Parathyroid adenoma (tissue), 2 donors: ENCODE results near the gene PRSS1.
"Not testable (repeated sequence)": the region's sequence is repeated elsewhere in the genome, so short reads cannot be mapped to it uniquely, and the experiment has no call there.

Experiments
- H2AFZ ChIP-seq: fragments of 300-600 bp; sonication (generic); one replicate; pipeline ENCODE4 v1.7.0; 2017; ENCODE audit warnings: antibody characterized with exemption, mild to moderate bottlenecking
- H3K27ac ChIP-seq: fragments of 300-600 bp; sonication (generic); one replicate; pipeline ENCODE4 v1.7.0; 2017
- H3K27me3 ChIP-seq: fragments of 300-600 bp; sonication (generic); one replicate; pipeline ENCODE4 v1.7.0; 2017; ENCODE audit warnings: low read length; ENCODE audit not compliant: control insufficient read depth, insufficient read depth
- H3K36me3 ChIP-seq: fragments of 300-600 bp; sonication (generic); one replicate; pipeline ENCODE4 v1.7.0; 2017; ENCODE audit warnings: low read length; ENCODE audit not compliant: control insufficient read depth, insufficient read depth
- H3K4me1 ChIP-seq: fragments of 300-600 bp; sonication (generic); one replicate; pipeline ENCODE4 v1.7.0; 2017; ENCODE audit warnings: control low read depth
- H3K4me2 ChIP-seq: fragments of 300-600 bp; sonication (generic); one replicate; pipeline ENCODE4 v1.7.0; 2017; ENCODE audit warnings: low read length
- H3K4me3 ChIP-seq: fragments of 300-600 bp; sonication (generic); one replicate; pipeline ENCODE4 v1.7.0; 2017; ENCODE audit warnings: low read depth, low read length
- H3K79me2 ChIP-seq: fragments of 300-600 bp; sonication (generic); one replicate; pipeline ENCODE4 v1.7.0; 2017; ENCODE audit warnings: control low read depth
- H3K9ac ChIP-seq: fragments of 300-600 bp; sonication (generic); one replicate; pipeline ENCODE4 v1.7.0; 2017; ENCODE audit warnings: mild to moderate bottlenecking
- H3K9me3 ChIP-seq: fragments of 300-600 bp; sonication (generic); one replicate; pipeline ENCODE4 v1.7.0; 2017; ENCODE audit warnings: low read length; ENCODE audit not compliant: control insufficient read depth
- TF ChIP-seq, protein P1 (sequence below): fragments of 300-600 bp; sonication (generic); IDR thresholded peaks from one replicate; pipeline ENCODE4 v1.7.0; 2017; ENCODE audit warnings: antibody characterized with exemption, mild to moderate bottlenecking
- donor health status: primary hyperparathyroidism.

Gene PRSS1

DNA sequence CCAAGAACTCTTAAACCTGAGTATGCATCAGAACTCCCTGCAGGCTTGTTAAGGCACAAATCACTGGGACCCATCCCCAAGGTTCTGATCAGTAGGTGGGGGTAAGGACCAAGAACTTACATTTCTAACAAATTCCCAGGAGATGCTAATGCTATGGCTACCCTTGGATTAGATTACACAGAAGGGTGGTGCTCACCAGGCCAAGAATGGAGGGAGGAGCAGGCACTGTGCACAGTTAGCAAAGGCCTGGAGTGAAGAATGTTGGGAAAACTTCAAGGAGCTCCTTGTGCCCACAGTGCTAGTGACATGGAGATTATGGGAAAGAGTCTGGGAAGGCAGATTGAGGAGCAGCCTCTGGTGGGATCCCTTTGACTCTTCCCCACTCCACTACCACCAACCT lies 23.4 kb downstream of the PRSS1 start:
- H3K27me3 ChIP-seq, result no peaks in the 10 kb centered on the region
- TF ChIP-seq, protein P1, sequence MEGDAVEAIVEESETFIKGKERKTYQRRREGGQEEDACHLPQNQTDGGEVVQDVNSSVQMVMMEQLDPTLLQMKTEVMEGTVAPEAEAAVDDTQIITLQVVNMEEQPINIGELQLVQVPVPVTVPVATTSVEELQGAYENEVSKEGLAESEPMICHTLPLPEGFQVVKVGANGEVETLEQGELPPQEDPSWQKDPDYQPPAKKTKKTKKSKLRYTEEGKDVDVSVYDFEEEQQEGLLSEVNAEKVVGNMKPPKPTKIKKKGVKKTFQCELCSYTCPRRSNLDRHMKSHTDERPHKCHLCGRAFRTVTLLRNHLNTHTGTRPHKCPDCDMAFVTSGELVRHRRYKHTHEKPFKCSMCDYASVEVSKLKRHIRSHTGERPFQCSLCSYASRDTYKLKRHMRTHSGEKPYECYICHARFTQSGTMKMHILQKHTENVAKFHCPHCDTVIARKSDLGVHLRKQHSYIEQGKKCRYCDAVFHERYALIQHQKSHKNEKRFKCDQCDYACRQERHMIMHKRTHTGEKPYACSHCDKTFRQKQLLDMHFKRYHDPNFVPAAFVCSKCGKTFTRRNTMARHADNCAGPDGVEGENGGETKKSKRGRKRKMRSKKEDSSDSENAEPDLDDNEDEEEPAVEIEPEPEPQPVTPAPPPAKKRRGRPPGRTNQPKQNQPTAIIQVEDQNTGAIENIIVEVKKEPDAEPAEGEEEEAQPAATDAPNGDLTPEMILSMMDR, result no peak
- no peak overlapping the region for H3K27ac ChIP-seq
- H3K4me3 ChIP-seq, result no peak overlapping the region
- H3K4me2 ChIP-seq, result no peak overlapping the region
- no peaks in the 10 kb centered on the region for H3K4me1 ChIP-seq
- no peaks in the 10 kb centered on the region for H3K79me2 ChIP-seq
- no peak overlapping the region for H3K9ac ChIP-seq
- no peaks in the 10 kb centered on the region for H3K9me3 ChIP-seq
- no peaks in the 10 kb centered on the region for H3K36me3 ChIP-seq
- H2AFZ ChIP-seq, result no peak overlapping the region

DNA sequence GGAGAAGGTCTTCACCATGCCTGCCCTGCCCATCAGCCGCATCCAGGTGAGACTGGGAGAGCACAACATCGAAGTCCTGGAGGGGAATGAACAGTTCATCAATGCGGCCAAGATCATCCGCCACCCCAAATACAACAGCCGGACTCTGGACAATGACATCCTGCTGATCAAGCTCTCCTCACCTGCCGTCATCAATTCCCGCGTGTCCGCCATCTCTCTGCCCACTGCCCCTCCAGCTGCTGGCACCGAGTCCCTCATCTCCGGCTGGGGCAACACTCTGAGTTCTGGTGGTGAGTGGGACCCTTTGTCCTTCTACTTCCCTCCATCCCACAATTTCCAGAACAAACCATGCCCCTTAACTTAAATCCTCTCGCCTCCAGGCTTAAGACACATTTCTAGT lies 24.0 kb downstream of the PRSS1 start:
- Histone ChIP-seq H3K9me3 (no peaks in the 10 kb centered on the region), H3K4me2 (no peak overlapping the region), H3K27ac (no peak overlapping the region), H3K36me3 (no peaks in the 10 kb centered on the region), H3K79me2 (no peaks in the 10 kb centered on the region), H3K27me3 (no peaks in the 10 kb centered on the region), H3K9ac (no peak overlapping the region), H3K4me3 (no peak overlapping the region), H3K4me1 (no peaks in the 10 kb centered on the region), H2AFZ (no peak overlapping the region)
- TF ChIP-seq, protein P1, result no peak

DNA sequence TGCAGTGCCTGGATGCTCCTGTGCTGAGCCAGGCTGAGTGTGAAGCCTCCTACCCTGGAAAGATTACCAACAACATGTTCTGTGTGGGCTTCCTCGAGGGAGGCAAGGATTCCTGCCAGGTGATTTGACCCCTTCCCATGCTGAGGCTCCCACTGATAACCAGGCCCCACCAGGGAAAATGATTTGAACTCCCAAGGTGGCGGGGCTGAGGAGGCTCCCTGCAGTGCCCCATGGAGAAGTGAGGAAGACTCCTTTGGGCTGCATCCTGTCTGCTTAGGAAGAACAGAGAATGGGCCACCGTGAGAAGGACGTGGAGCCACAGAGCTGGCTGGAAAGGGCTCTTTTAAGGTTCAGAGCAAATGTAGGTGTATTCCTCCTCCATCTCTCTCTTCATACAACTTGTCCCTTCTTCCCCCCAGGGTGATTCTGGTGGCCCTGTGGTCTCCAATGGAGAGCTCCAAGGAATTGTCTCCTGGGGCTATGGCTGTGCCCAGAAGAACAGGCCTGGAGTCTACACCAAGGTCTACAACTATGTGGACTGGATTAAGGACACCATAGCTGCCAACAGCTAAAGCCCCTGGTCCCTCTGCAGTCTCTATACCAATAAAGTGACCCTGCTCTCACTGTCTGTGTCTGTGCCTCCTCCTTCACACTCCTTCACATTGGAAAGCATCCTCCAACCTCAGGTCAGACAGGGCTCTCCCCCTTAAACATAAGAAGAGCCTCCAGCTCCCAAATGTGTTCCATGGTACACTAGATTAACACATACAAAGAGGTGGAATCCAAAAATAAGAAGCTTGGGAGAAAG lies 24.9 kb downstream of the PRSS1 start:
- no peaks in the 10 kb centered on the region for H3K4me1 ChIP-seq
- no peak overlapping the region for H3K27ac ChIP-seq
- no peak overlapping the region for H3K4me3 ChIP-seq
- no peak overlapping the region for H3K4me2 ChIP-seq
- no peaks in the 10 kb centered on the region for H3K9me3 ChIP-seq
- no peaks in the 10 kb centered on the region for H3K36me3 ChIP-seq
- no peaks in the 10 kb centered on the region for H3K79me2 ChIP-seq
- H2AFZ ChIP-seq, result no peak overlapping the region
- TF ChIP-seq, protein P1, result no peak
- H3K27me3 ChIP-seq, result no peaks in the 10 kb centered on the region
- H3K9ac ChIP-seq, result no peak overlapping the region

DNA sequence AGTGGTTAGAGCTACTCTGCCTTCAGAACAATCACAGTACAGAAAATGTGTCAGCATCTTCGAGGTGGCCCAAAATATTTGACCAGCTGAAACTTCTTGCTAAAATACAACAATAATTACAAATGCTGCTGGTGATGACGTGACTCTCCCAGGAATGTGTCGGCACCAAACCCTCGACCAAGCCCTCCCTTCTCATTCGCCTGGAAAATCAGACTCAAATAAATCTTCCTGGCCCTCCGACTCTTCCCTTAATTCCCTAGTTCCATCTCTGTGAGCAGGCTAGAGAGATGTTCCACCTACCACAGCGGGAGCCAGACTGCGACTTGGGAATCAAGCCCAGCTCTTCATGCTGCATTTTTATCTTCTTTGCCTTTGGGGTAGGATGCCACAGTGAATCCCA lies 25.6 kb downstream of the PRSS1 start:
- no peak overlapping the region for H2AFZ ChIP-seq

DNA sequence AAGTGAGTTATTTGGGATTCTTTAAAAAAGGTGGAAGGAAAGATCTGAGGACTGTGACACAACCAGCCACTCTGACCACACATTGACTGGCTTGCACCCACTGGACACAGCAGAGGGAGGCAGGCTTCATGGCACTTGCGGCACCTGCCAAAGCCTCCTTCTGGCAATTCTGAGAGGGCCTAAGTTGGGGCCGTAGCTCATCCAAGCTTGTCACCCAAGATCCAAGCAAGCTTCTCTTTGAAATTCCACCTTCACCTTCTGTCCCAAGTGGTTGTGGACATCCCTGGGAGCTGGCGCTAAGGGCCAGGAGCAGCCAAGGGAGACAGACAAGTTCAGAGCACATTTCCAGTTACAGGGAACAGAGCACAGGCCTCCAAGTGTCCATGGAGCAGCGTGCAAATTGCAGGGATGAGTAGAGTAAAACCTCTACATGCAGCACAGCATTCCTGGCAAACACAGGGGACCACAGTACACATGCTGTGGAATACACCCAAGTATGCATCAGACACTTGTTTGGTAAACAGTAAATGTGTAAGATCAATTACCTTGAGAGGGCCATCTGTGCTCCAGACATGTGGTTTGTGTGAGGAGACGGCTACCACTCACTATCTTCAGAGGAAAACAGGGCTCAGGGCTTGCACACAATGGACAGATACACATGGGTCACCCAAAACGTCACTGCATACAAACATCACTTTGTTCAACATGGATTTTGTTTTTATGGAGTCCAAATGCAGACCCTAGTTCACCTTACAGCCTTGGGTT lies 26.3 kb downstream of the PRSS1 start:
- H3K4me2 ChIP-seq, H3K79me2 ChIP-seq, H3K9me3 ChIP-seq, H3K27ac ChIP-seq, H3K36me3 ChIP-seq, H3K4me3 ChIP-seq, H3K27me3 ChIP-seq, H2AFZ ChIP-seq, H3K4me1 ChIP-seq, H3K9ac ChIP-seq: not testable (repeated sequence)

More for the DNA sequence above, 25.6 kb downstream of the PRSS1 start:
- Histone ChIP-seq H3K4me1 (no peaks in the 10 kb centered on the region), H3K36me3 (no peaks in the 10 kb centered on the region), H3K4me2 (no peak overlapping the region), H3K4me3 (no peak overlapping the region), H3K27me3 (no peaks in the 10 kb centered on the region), H3K9ac (no peak overlapping the region), H3K27ac (no peak overlapping the region), H3K79me2 (no peaks in the 10 kb centered on the region), H3K9me3 (no peaks in the 10 kb centered on the region)
- TF ChIP-seq, protein P1, result no peak
